Stimulated activated CD8-positive, alpha-beta memory T cell treated with anti-CD3 and anti-CD28 coated beads, Interleukin-4, amount 100 ng/mL, for 48 hours (primary cell): Measurements from ENCODE around the gene XPO5.
A peak's percentile ranks its signal among the peaks of the same experiment; 100 is the strongest.
"Not testable (repeated sequence)": the region's sequence is repeated elsewhere in the genome, so short reads cannot be mapped to it uniquely, and the experiment has no call there.

Experiments
- DNase-seq: peaks from one replicate; pipeline ENCODE4 v3.0.0-alpha.2; 2020

XPO5 gene

DNA sequence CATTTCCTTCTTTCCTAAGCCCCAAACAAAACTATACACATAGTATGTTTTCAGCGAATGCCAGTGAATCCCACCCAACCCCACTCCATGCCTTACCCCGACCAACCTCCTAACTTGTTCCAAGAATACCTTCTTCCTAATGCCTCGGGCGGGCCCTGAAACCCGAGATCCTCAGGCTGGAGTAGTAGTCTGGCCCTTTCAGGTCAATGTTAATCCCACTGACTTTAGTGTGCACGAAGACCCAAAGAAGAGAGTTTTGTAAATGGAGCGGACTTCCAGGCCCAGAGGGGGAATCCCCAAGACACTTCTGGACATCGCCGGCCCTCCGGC, 59.5 kb downstream of the XPO5 start:
- DNase-seq = no peak

DNA sequence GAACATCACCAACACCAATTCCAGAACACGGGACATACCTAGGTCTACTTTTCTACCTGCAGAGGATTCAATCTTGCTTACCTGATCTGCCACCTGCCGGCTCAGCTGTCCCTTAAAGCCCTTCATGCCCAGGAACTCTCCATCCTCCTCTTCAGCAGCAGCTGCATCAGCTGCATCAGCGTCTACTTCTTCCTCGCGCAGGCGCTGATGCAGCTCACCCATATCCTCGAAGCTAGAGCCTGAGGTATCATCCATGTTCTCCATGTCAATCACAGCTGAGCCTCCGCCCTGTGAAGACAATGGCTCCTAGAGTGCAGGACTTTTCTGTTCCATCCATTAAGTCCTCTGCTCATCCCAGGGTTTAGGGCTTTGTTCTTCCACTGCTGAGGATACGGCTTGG, 60.0 kb downstream of the XPO5 start:
- DNase-seq = no peak

DNA sequence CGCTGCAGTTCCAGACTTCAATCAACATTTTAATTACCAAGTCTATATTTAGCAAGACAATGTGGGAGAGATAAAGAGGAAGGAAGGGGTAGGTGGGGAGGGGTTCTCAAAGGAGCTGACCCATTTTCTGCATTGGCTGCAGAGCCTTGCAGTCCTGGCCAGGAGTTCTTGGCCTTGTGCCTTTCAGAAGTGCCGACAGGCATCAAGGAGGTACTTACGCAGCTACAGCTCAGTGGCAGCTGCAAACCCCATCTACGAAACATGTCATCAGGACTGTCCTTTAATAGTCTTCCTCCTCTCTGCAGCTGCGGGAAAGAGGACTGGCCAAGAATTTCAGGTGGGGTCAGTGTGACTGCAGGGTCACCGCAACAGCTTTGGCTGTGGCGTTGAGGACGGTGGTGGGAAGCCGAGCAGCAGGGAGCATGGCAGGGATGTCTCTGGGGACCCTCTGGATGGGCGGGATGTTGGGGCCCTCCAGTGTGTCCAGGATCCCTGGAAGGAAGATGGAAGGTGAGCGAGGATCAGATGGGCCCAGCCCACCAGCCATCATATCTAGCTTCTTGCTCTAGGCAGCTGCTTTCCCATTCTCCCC, 63.9 kb downstream of the XPO5 start:
- no peak for DNase-seq

DNA sequence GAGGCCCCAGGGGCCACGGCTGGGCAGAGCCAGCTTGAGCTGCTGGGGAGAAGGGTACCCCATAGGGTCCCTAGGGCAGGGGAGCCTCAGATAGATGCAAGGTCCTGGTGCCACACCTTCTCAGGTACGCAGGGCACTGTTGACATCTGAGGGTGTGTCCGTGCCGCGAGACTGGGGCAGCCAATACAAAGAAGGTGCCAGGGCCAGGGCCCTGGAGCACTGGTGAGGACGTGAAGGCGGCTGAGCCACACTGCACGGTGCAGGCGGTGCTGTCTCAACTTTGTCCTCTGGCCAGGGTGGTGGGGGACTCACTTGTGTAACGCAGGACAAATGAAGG, 65.0 kb downstream of the XPO5 start:
- DNase-seq = no peak

DNA sequence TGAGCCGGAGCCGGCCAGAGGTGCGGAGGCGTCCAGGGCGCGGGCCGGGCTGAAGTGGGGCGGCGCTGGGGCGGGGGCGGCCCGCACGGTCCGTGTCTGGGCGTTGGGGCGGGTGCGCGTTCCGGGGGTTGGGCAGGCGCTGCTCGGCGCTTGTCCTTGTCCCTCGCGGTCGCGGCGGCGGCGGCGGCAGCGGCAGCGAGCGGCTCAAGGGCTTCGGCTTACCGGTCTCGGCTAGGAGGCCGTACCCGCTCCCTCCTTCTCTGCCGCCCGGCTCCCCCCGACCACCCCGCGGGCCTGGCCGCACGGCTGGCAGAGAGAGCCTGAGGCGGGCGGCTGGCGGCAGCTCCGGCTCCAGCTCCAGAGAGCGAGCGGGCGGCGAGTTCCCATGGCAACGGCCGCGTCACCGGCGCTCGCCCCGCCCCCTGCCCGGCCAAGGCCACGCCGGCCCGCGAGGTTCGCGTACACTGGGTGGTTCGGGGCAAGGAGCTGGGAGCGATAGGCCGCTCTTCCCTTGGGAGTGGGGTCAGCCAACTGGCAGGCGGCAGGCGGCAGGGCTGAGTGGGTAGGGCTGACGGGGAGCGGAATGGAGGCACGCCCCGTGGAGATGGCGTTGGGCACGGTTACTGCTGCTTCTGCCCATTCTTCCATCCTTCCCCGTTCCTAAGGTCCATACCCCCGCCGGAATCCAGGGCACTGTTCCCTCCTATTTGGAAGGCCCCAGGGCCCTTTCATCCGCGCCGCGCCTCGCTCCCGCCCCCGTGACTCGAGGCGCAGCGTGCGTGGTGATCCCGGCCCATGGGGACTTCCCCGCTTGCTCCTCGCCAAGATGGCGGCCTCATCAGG, 65.6 kb downstream of the XPO5 start, which contains the start of gene LRRC73:
LRRC73 (minus strand) TSS at position 363 of the 843 bp plus-strand sequence. CDS start 561 bp downstream, outside the sequence.
- DNase-seq = peak; percentile 87

DNA sequence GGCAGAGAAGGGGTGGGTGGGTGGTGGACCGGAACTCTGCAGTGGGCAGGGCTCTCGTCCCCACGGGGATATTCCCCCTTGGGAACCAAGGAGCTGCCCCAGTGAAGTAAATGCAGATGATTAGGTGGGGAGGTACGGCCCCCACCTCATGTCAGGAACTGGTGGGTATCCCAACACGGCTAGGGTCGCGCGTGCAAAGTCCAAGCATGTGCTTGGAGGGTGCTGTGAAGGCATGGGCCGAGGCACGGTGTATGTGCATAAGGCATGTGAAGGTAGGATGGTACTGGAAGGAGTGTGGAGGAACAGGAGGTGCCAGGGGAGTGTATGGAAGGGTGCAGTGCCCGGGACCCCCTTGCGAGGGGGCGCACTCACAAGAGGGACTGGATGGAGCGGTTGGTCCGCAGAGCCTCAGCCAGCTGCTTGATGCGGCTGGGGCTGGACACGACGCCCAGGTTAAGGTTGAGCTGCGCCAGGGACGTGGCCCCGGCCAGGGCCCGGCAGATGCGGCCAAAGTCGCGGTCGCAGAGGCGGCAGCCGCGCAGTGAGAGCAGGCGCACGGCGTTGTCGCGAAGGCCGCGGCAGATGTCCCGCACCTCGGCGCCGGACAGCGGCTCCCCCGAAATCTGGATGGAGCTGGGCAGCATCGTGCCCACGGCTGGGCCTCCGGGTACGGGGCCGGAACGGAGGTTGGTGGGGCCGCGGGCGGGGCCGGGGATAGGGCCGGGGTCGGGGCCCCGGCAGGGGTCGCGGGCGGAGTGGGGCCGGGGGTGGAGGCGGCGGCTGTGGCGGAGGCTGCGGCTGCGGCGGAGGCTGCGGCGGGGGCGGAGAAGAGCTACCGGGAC, 66.5 kb downstream of the XPO5 start:
- DNase-seq = no peak

DNA sequence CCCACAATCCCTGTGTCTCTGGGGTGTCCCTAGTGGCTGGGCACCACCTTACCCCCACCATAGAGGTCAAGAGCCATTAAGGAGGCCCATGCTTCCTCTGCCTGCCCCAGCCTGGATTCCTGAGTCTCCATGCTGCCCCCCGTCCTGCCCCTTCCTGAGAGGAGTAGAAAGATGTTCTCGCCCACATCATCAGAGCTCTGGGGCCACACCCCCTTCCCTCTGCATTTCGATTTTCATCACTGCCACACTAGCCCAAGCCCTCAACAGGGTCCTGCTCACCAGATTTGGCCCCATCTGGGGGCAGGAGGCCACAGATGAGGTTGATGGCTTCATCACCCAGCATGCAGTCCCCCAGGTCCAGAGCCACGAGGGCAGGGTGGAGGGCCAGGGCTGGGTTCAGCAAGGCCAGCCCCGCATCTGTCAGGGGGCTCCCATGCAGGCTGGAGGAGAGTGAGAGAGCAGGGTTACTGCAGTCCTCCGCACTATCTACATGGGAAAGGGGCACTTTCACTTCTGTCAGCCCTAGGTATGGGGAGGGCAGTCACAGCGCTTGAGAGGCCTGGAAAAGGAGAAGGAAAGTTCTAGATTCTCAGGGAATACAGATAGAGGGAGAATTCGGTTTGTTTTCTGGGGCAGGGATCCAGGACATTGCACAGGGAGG, 67.2 kb downstream of the XPO5 start:
- no peak for DNase-seq

DNA sequence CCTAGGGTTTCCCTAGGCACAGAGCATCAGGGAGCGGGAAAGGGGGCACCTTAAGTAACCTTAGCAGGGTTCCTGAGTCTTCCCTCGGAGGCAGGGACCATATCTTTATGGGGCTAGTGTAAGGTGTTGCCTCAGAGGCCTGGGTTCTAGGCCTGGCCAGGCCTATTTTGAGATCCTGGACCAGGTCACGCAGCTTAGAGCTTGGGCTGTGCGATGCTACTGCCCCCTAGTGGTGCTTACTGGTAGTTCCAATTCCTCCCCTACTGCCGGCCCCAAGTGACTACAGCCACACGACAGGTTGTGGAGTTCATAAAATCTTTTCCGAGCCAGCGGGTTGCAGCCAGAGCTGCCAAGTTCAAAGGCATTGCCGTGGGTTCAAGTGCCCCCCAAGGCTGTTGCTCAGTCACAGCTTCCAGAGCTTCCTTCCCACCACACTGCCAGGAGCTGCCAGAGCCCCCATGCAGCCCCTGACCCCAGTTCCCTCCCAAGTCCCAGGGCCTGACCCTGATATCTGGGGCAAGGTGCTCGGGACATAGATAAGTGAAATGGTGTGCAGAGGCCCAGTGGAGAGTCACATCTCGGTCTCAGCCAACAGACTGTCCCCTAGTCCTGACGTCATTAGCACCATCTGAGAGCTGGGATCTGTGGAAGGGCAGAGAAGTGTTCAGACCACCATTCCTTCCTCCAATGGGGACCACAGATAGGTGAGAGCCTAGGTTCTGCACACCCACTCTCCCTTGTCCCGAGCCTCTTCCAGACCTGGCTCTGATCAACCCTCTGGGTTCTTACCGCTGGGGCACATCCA, 69.0 kb downstream of the XPO5 start:
- DNase-seq = peak; percentile 89

DNA sequence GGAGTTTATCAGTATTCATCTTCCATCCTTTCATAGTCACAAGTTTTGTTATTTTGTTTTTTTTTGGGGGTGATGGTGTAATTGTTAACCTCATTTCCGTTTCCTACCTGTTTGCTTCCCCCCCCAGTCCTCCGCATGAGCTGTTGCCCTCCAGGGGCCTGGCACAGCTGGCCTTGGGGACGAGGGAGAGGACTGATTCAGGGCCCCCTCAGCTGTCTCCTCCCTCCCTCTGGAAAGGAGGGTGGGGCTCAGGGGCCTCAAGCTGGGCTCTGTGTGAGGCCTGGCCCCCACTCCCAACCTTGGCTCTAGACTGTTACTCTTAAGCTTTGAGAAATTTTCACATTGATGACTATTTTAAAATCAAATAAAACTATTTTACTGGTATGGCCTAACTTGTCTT, 69.7 kb downstream of the XPO5 start:
- no peak for DNase-seq

DNA sequence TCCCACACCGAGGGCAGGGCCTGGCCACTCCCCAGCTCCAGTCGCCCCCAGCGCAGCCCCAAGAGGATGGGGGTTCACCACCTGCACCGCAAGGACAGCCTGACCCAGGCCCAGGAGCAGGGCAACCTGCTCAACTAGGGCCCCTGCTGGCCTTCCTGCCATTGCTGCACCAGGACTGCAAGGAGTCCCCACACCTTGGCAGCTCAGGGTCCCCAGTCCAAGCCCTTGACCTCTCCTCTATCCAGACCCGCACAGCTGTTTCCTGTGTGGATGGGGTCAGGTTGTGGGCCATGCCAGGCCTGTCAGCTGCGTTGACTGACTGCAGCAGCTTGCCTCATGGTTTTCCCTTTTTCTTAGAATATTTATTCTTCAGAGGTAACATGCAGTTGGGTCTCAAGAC, 70.1 kb downstream of the XPO5 start:
- DNase-seq = no peak

DNA sequence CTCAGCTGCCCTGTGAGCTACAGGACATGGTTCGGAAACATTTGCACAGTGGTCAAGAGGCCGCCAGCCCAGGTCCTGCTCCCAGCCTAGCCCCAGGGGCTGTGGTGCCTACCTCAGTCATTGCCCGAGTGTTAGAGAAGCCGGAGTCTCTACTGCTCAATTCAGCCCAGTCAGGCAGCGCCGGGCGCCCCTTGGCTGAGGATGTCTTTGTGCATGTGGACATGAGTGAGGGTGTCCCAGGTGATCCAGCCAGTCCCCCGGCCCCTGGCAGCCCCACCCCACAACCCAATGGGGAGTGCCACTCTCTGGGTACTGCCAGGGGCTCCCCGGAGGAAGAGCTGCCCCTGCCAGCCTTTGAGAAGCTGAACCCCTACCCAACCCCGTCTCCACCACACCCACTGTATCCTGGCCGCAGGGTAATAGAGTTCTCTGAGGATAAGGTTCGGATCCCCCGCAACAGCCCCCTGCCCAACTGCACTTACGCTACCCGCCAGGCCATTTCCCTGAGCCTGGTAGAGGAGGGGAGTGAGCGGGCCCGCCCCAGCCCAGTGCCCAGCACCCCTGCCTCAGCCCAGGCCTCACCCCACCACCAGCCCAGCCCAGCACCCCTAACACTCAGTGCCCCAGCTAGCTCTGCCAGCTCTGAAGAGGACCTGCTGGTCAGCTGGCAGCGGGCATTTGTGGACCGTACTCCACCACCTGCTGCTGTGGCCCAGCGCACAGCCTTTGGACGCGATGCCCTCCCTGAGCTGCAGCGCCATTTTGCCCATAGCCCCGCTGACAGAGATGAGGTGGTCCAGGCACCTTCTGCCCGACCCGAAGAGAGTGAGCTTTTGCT, 70.9 kb downstream of the XPO5 start:
- no peak for DNase-seq

DNA sequence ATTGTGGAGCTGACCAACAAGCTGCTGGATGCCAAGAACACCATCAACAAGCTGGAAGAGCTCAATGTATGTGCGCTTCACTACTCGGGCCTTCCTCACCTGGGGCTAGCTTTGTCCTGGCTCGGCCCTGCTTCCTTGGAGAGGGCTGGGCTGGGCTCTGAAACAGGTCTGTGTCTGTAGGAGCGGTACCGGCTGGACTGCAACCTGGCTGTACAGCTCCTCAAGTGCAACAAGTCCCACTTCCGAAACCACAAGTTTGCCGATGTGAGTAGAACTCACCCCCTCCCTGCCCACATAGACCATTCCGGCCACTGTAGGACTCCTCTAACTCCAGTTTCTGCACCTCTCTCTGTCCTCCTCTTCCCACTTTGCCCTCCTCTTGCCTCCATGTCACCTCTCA, 72.4 kb downstream of the XPO5 start:
- no peak for DNase-seq

DNA sequence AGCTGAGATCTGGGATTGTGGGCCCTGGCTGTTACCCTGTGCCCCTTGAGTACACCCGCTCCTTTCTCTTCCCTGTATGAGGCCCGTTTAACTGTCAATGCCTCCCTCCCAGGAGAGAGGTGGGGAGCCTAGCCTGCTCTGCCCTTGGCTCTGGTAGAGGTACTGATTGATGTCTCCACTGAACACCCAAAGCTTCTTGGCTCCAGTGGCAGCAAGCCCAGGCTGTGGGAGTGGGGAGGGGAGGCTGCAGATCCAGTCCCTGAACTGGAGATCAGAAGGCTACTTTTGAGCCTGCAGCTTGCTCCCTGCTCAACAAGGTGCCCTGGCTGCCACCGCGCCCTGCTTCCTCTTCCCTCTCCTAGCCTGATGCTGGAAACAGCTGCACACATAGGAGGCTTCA, 73.2 kb downstream of the XPO5 start:
- DNase-seq = no peak

DNA sequence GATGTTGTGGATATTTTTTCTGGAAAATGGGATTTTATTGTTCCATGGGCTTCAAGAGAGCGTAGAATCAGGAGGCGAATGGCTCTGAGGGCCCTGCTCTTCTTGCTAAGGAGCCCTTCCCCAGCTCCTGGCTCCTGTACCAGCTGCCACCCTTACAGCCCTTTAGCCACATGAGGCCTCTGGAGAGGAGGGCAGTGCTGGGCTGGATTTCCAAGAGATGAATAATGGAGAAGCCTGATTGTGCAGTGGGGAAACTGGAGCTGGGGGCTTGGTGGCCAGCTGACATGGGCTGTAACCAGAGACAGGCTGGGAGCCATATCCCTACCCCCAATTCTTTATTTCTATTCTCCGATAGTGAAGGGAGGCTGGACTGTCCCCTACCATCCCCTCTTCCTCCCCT, 74.9 kb downstream of the XPO5 start:
- DNase-seq = no peak

DNA sequence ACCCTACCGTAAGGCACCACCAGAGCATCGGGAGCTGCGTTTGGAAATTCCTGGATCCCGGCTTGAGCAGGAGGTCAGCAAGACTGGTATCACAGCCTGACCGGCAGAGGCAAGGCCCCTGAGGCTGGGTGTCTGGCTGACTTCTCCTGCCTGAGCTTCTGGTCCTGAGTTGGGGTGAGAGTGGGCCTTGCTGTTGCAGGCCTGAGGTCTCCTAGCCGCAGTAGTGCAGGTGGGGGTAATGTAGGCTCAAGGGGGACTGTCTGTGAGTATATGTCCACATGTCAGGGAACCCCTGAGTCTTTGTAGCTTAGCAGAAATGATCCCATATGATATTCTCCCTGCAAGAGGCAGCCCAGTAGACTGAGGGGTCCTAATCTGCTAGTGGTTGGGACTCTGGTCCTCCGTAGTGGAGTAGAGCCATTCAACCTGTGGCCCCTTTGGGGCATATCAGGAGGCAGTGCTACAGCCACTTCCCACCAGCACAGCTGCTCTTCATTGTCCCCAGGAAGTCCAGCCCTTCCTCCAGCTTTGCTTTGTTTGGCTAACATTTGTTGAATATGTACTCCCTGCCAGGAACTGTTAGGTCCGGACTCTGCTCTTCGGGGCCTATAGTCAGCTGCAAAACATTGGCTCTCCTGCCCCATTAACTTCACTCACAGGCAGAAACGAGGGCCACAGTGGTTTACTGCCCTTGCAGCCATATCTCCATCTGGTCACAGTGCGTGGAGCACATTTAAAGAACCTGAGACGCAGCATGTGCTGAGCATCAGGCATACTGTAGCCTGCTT, 76.6 kb downstream of the XPO5 start:
- no peak for DNase-seq

DNA sequence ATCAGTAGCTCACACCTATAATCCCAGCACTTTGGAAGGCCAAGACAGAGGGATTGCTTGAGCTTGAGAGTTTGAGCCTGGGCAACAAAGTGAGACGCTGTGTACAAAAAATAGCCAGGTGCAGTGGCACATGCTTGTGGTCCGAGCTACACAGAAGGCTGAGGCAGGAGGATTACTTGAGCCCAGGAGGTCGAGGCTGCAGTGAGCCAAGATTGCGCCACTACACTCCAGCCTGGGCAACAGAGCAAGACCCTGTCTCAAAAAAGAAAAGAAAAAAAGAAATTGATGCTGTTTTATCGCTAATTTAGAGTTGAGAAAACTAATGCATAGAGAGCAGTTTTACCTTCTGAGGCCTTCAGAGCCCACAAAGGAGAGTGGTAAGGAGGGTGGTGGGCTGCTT, 77.5 kb downstream of the XPO5 start:
- DNase-seq = not testable (repeated sequence)

DNA sequence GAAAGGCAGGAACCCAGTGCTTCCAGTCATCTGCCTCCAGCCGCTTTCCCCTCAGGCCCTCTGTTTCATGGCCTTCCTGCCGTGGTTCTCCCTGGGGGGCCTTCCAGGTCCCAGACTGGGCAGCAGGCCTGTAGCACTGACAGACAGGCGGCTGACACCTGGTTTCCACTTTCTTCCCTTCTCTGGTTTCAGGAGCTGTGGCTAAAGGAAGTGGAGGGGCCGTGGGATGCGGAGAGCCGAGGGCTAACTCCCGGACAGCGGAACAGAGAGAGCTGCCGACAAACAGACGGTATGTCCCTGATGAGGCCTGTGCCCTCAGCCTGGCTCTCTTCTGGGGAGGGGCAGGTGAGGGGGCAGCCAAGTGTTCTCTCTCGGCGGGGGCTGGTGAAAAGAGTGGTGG, 78.1 kb downstream of the XPO5 start:
- no peak for DNase-seq

DNA sequence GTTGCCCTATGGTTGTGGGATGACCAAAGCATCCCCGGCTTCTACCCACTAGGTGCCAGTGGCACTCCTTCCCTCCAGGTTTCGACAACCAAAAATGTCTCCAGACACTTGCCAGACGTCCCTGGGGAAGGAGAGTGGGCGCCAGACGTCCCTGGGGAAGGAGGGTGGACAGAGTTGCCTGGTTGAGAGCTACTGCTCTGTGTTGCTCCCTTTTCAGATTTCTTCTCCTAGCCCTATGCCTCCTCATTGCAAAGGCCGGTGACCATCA, 78.8 kb downstream of the XPO5 start:
- DNase-seq = no peak

DNA sequence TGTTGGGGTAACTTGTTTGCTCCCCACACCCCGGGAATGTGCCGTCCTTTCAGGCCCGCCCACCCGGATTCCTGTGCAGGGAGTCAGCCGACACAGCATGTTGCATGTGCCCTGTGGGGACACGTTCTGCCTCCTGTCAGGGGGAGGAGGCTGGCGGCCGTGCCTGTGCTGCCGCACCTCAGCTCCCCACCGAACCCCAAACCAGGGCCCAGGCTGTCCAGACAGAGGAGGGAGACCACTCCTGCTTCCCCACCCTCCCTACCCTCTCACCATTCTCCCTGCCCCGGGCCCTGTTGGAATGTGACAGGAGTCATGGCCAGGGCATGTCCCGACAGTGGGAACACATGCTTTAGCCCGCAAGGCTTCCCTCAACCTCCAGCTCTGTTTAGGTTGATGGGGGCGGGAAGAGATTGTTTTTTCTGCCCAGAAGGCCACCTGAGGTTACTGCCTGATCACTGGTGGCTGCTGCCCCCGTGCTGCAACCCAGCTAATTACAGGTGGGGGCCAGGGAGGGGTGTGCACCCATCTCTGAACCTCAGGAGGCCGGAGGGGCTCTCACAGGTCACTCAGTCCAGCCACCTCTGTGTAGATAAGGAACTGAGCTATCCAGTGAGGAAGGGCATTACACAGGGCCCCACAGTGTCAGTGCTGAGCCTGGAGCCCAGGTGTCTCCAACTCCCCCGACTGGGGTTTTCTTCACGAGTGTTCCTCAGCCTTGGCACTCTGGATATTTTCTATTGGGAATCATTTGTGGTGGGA, 79.3 kb downstream of the XPO5 start:
- DNase-seq = no peak

DNA sequence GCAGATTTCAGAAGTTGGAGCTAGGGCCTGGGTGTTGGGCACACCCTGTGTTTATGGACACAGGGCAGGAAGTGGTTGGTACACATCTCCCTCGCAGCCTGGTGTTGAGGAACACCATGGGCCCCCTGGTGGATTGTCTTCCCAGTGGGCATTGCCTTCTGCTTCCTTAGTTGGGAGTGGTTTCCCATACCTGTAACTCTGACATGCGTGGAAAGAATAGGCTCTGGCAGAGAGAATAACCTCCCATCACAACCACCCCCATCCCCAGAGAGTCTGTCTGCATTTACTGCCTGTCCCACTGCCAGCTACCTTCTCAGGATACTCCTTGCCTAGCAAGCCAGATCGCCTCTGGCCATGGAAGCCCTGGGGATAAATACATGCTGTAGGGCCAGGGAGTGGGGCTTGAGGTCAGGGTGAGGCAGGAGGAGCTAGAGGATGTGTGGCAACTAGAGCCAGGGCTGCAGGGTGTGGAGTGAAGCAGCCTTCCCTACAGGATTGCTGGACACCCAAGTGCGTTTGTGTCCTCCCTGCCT, 80.4 kb downstream of the XPO5 start:
- no peak for DNase-seq
